Measurements from ENCODE around the gene ZNF804B.

DNA sequence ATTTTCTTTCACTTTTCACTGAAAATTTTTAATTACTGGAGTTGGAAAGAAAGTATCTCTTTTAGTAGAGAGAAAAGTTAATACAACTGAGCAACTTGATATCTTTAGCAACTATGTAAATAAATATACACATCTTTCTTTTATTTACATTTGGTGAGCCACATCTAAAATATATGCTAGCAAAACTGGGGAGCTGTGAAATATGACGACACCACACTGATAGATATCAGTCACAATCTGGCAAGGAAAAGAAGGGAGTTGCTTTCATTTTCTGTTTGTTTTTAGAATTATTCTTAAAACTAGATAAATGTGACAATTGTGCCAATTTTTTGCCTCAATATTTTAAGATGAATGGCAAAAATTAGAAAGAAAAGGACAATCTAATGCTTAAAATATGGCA, 2.7 kb upstream of the ZNF804B start:
- TF ChIP-seq, protein P1, sequence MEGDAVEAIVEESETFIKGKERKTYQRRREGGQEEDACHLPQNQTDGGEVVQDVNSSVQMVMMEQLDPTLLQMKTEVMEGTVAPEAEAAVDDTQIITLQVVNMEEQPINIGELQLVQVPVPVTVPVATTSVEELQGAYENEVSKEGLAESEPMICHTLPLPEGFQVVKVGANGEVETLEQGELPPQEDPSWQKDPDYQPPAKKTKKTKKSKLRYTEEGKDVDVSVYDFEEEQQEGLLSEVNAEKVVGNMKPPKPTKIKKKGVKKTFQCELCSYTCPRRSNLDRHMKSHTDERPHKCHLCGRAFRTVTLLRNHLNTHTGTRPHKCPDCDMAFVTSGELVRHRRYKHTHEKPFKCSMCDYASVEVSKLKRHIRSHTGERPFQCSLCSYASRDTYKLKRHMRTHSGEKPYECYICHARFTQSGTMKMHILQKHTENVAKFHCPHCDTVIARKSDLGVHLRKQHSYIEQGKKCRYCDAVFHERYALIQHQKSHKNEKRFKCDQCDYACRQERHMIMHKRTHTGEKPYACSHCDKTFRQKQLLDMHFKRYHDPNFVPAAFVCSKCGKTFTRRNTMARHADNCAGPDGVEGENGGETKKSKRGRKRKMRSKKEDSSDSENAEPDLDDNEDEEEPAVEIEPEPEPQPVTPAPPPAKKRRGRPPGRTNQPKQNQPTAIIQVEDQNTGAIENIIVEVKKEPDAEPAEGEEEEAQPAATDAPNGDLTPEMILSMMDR (conservative IDR thresholded peaks at IDR 0.05; ENCODE audit: low read depth, low read length): no peak
- TF ChIP-seq POLR2A (IDR thresholded peaks at IDR 0.05; ENCODE audit: low read depth, low read length) (no peak), MXI1 (IDR thresholded peaks at IDR 0.05; ENCODE audit: borderline replicate concordance, low read depth, low read length) (no peak), RCOR1 (IDR thresholded peaks at IDR 0.05; ENCODE audit: insufficient replicate concordance, low read length) (no peak), CHD1 (IDR thresholded peaks at IDR 0.05; ENCODE audit: low read depth, low read length) (no peak), NFE2L2 (IDR thresholded peaks at IDR 0.05; ENCODE audit: low read depth, low read length) (no peak)
- TF ChIP-seq, protein P2, sequence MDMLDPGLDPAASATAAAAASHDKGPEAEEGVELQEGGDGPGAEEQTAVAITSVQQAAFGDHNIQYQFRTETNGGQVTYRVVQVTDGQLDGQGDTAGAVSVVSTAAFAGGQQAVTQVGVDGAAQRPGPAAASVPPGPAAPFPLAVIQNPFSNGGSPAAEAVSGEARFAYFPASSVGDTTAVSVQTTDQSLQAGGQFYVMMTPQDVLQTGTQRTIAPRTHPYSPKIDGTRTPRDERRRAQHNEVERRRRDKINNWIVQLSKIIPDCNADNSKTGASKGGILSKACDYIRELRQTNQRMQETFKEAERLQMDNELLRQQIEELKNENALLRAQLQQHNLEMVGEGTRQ (IDR thresholded peaks at IDR 0.05; ENCODE audit: low read depth, low read length): no peak
